SU-DHL-6 (cell line): ENCODE data around the gene ATP4B.

Experiments
- EZH2phosphoT487 ChIP-seq: fragments of 200-600 bp; sonication (generic), shearing (Covaris generic); conservative IDR thresholded peaks from 2 replicates; pipeline ENCODE4 v1.6.1; 2018; ENCODE audit warnings: mild to moderate bottlenecking, antibody characterized with exemption, low read length, moderate library complexity, mixed read lengths
- TF ChIP-seq, protein P1 (sequence below): fragments of 200-600 bp; sonication (generic); IDR thresholded peaks from one replicate; pipeline ENCODE4 v1.5.1; 2017; ENCODE audit warnings: antibody characterized with exemption, mild to moderate bottlenecking, low read length, moderate library complexity; ENCODE audit not compliant: insufficient read depth, poor library complexity, severe bottlenecking

DNA sequence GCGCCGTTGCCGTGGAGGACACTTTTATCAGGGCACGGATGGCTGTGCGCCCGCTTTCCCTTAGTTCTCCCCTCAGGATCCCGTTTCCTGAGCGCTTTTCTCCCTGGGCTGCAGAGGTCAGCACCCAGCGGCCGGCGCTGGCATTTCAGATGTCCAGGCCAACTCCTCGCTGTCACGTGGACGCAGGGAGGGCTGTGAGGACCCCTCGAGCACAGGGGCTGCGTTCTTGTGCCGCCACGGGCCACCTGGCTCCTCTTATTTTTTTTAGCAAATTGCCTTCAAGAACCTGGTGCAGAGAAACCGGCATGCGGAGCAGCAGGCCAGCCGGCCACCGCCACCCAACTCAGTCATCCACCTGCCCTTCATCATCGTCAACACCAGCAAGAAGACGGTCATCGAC is 22.3 kb downstream of the ATP4B start:
- TF ChIP-seq, protein P1, sequence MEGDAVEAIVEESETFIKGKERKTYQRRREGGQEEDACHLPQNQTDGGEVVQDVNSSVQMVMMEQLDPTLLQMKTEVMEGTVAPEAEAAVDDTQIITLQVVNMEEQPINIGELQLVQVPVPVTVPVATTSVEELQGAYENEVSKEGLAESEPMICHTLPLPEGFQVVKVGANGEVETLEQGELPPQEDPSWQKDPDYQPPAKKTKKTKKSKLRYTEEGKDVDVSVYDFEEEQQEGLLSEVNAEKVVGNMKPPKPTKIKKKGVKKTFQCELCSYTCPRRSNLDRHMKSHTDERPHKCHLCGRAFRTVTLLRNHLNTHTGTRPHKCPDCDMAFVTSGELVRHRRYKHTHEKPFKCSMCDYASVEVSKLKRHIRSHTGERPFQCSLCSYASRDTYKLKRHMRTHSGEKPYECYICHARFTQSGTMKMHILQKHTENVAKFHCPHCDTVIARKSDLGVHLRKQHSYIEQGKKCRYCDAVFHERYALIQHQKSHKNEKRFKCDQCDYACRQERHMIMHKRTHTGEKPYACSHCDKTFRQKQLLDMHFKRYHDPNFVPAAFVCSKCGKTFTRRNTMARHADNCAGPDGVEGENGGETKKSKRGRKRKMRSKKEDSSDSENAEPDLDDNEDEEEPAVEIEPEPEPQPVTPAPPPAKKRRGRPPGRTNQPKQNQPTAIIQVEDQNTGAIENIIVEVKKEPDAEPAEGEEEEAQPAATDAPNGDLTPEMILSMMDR = no peak
- TF ChIP-seq EZH2phosphoT487 = no peak
